ENCODE results near the gene IFNA13. TPM values are rescaled to one million over a fixed set of nuclear protein-coding genes. Genes with fewer than 3 reads are reported as not detected.
A peak's percentile ranks its signal among the peaks of the same experiment; 100 is the strongest.
"Not testable (repeated sequence)": the region's sequence is repeated elsewhere in the genome, so short reads cannot be mapped to it uniquely, and the experiment has no call there.

IFNA13 gene
- polyA plus RNA-seq, 3 donors: not detected

GRCh38 chr9:21381448-21382339 lies 13.8 kb upstream of the IFNA13 start:
- Histone ChIP-seq H3K9ac (ENCODE audit: insufficient read depth, low read length, poor library complexity, severe bottlenecking) (no peak overlapping the region), H4K20me1 (ENCODE audit: insufficient read depth, low read length) (no peaks in the 10 kb centered on the region), H2AFZ (ENCODE audit: insufficient read depth, low read depth, low read length, poor library complexity, severe bottlenecking) (no peak overlapping the region), H3K36me3 (replicated peaks in 1 of 2; ENCODE audit: control insufficient read depth in 1 of 2, insufficient read depth in 2 of 2, low read length in 2 of 2) (no peaks in the 10 kb centered on the region), H3K4me3 (replicated peaks in 1 of 3; ENCODE audit: low read depth in 2 of 3, low read length in 3 of 3) (peak overlapping the region; percentile 18 to 70 (median 57)), H3K79me2 (ENCODE audit: insufficient read depth, low read length) (no peaks in the 10 kb centered on the region), H3K9me3 (replicated peaks in 1 of 2; ENCODE audit: control insufficient read depth in 1 of 2, insufficient read depth in 1 of 2, low read length in 2 of 2) (no peaks in the 10 kb centered on the region), H3K27ac (ENCODE audit: low read depth in 1 of 2, low read length in 2 of 2) (no peak overlapping the region), H3K4me1 (ENCODE audit: control insufficient read depth in 1 of 2, insufficient read depth in 2 of 2, low read length in 2 of 2) (peaks cover 27 to 33% of the 10 kb centered on the region in 2 donors), H3K27me3 (ENCODE audit: control insufficient read depth in 2 of 2, insufficient read depth in 2 of 2, low read length in 2 of 2) (peaks cover 55 to 72% of the 10 kb centered on the region in 2 donors), H3K4me2 (replicated peaks; ENCODE audit: extremely low read depth, low read length, poor library complexity, severe bottlenecking) (peak overlapping the region; percentile 79)
- TF ChIP-seq CTCF (IDR thresholded peaks at IDR 0.05): no peak
- Mint-ChIP-seq H3K4me1 (peaks cover 36% of the 10 kb centered on the region), H3K9me3 (peaks cover 0 to 4% (median 0%) of the 10 kb centered on the region in 7 donors), H3K27me3 (ENCODE audit: low read depth in 3 of 3) (peaks cover 40 to 61% (median 46%) of the 10 kb centered on the region in 3 donors), H3K4me3 (peak overlapping the region; percentile 69 to 78), H3K36me3 (no peaks in the 10 kb centered on the region), H3K27ac (peak overlapping the region in 5 of 7 donors; percentile 30 to 77 (median 50))
- 89% methylated on average over 2 of the region's 5 CpGs for WGBS (ENCODE audit: insufficient coverage)
- peak; percentile 60 to 81 (median 75) for DNase-seq
- intact Hi-C loops (cut with micrococcal nuclease): loop anchor here in 1 of 2 donors (5.0 to 10.0 kb wide), 2 partner anchors 47 to 61 kb away; partner anchors contain the start of genes IFNA1 and KLHL9

DNA sequence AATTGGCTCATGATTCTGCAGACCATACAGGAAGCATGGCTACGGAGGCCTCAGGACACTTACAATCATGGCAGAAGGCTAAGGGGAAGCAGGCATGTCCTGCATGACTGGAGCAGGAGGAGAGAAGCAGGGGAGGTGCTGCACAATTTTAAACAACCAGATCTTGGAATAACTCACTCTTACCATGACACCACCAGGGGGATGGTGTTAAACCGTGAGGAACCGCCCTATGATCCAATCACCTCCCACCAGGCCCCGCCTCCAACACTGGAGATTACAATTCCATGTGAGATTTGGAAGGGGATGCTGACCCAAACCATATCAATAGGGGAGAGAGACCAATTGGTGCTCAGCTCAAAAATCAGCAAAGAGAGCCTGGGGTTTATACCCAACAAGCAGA lies 3.6 kb upstream of the IFNA13 start:
- H3K27ac Mint-ChIP-seq; H3K79me2 ChIP-seq (ENCODE audit: insufficient read depth, low read length); H3K4me1 Mint-ChIP-seq; H3K4me3 ChIP-seq (replicated peaks in 1 of 3; ENCODE audit: low read depth in 2 of 3, low read length in 3 of 3); H4K20me1 ChIP-seq (ENCODE audit: insufficient read depth, low read length); DNase-seq; H3K27me3 ChIP-seq (ENCODE audit: control insufficient read depth in 2 of 2, insufficient read depth in 2 of 2, low read length in 2 of 2); H3K9me3 Mint-ChIP-seq; H3K9me3 ChIP-seq (replicated peaks in 1 of 2; ENCODE audit: control insufficient read depth in 1 of 2, insufficient read depth in 1 of 2, low read length in 2 of 2); H3K36me3 Mint-ChIP-seq; H3K4me3 Mint-ChIP-seq; H3K36me3 ChIP-seq (replicated peaks in 1 of 2; ENCODE audit: control insufficient read depth in 1 of 2, insufficient read depth in 2 of 2, low read length in 2 of 2); H3K4me1 ChIP-seq (ENCODE audit: control insufficient read depth in 1 of 2, insufficient read depth in 2 of 2, low read length in 2 of 2); H3K27ac ChIP-seq (ENCODE audit: low read depth in 1 of 2, low read length in 2 of 2); intact Hi-C loops (cut with micrococcal nuclease); H2AFZ ChIP-seq (ENCODE audit: insufficient read depth, low read depth, low read length, poor library complexity, severe bottlenecking); H3K4me2 ChIP-seq (replicated peaks; ENCODE audit: extremely low read depth, low read length, poor library complexity, severe bottlenecking); H3K9ac ChIP-seq (ENCODE audit: insufficient read depth, low read length, poor library complexity, severe bottlenecking): not testable (repeated sequence)
- WGBS (ENCODE audit: insufficient coverage): 80% methylated on average over 1 of the region's 4 CpGs
- peaks cover 2 to 13% (median 5%) of the 10 kb centered on the region in 3 donors for H3K27me3 Mint-ChIP-seq (ENCODE audit: low read depth in 3 of 3)

DNA sequence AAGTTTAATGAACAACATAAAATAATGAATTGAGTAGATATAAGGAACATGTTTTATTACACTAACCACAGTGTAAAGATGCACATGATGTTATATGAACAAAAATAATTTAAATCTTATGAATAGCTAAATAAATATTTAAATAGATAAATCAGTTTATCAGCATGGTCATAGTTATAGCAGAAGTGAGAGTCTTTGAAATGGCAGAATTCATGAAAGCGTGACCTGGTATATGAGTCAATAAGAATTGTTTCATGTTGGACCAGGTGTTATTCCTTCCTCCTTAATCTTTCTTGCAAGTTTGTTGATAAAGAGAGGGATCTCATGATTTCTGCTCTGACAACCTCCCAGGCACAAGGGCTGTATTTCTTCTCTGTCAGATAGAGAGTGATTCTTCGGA lies 688 bp downstream of the IFNA13 start:
- H3K9me3 Mint-ChIP-seq; H3K9ac ChIP-seq (ENCODE audit: insufficient read depth, low read length, poor library complexity, severe bottlenecking); H3K9me3 ChIP-seq (replicated peaks in 1 of 2; ENCODE audit: control insufficient read depth in 1 of 2, insufficient read depth in 1 of 2, low read length in 2 of 2); H3K27ac ChIP-seq (ENCODE audit: low read depth in 1 of 2, low read length in 2 of 2); H3K4me2 ChIP-seq (replicated peaks; ENCODE audit: extremely low read depth, low read length, poor library complexity, severe bottlenecking); H3K4me1 Mint-ChIP-seq; DNase-seq; H3K4me3 Mint-ChIP-seq; intact Hi-C loops (cut with micrococcal nuclease); H3K4me1 ChIP-seq (ENCODE audit: control insufficient read depth in 1 of 2, insufficient read depth in 2 of 2, low read length in 2 of 2); H3K4me3 ChIP-seq (replicated peaks in 1 of 3; ENCODE audit: low read depth in 2 of 3, low read length in 3 of 3); H3K36me3 Mint-ChIP-seq; H3K36me3 ChIP-seq (replicated peaks in 1 of 2; ENCODE audit: control insufficient read depth in 1 of 2, insufficient read depth in 2 of 2, low read length in 2 of 2); H4K20me1 ChIP-seq (ENCODE audit: insufficient read depth, low read length); H3K79me2 ChIP-seq (ENCODE audit: insufficient read depth, low read length); H2AFZ ChIP-seq (ENCODE audit: insufficient read depth, low read depth, low read length, poor library complexity, severe bottlenecking); H3K27ac Mint-ChIP-seq; H3K27me3 ChIP-seq (ENCODE audit: control insufficient read depth in 2 of 2, insufficient read depth in 2 of 2, low read length in 2 of 2): not testable (repeated sequence)
- peaks cover 3 to 16% (median 8%) of the 10 kb centered on the region in 3 donors for H3K27me3 Mint-ChIP-seq (ENCODE audit: low read depth in 3 of 3)
- WGBS (ENCODE audit: insufficient coverage): no CpG with 5 or more reads among the region's 2 CpGs
